ENCODE results near the gene RAB7B. TPM values are rescaled to one million over a fixed set of nuclear protein-coding genes. Genes with fewer than 3 reads are reported as not detected.

The RAB7B gene
- polyA plus RNA-seq, 1 donor = 9.2 TPM

DNA sequence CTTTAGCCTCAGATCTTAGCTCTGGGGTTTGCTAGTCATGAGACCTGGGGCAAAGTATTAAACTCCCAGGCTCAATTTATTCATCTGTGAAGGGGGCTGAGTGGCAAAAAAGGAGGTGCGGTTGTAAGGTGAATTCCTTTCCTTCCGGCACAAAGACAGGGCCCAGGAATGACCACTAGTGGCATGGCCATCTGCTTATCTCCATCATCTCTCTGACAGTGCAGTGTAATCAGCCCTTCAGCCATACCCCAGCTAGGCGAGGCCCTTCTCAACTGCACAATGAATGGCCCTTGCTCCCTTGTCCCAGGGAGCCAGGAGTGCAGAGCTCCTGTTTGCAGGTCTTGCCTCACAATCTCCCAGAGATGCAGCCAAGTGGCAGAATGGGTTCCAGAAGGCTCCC, 54.3 kb downstream of the RAB7B start:
- DNase-seq (ENCODE audit: low read depth) = no peak

DNA sequence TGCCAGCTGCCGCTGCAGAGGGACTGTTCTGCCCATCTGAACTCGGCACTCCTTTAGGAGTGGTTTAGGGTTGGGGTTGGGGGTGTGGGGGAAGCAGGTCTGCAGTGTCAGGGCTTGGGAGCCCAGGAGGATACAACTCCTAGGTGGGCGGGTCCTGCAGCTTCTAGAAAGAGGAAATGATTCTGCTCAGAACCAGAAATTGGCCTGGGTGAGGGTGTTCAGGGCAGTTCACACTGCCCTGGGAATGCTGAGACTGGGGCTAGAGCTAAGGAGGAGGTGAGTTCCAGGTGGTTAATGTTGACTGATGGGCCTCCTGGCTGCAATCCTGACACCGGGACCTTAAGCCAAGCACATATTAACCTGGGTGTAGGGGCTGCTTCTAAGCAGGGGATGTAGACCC, 55.2 kb downstream of the RAB7B start:
- DNase-seq (ENCODE audit: low read depth) = no peak

DNA sequence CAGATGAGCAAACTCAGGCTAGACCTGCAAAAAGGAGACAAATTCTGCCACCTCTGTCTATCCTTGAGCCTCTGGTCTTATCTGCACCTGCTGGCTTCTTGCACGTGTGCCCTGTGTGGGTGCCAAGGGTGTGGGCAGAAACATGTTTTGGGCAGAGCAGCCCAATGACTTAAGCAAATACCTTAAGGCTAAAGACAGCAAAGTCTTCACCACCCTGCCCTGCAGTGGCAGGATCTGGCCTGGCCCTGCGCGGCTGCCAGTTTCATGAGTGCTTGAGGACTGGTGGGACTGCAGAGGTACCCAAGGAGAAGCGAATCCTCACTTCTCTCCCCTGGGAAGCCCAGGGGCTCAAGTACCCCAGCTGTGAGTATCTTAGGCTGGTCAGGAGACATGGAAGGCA, 56.2 kb downstream of the RAB7B start:
- DNase-seq (ENCODE audit: low read depth) = no peak

- no peak for DNase-seq (ENCODE audit: low read depth)
Observed at GRCh38 chr1:205945069-205945468, 58.1 kb downstream of the RAB7B start.

DNA sequence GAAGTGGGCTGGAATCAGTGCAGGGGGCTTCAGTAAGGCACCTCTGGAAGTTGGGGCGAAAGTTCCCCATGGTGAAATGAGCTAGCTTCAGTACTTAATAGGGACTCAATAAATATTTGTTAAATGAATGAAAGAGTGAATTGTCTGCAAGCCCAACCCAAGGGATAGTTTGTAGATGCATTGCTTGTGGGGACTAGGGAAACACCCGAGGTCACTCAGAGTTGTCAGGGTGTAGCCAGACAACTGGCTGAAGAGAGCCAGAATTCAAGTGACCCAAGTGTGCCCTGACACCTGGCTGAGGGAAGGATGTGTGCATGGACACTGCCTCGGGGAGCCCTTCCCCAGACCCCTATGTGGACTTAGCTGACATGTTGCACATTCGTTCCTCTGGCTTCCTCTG, 58.7 kb downstream of the RAB7B start:
- no peak for DNase-seq (ENCODE audit: low read depth)

DNA sequence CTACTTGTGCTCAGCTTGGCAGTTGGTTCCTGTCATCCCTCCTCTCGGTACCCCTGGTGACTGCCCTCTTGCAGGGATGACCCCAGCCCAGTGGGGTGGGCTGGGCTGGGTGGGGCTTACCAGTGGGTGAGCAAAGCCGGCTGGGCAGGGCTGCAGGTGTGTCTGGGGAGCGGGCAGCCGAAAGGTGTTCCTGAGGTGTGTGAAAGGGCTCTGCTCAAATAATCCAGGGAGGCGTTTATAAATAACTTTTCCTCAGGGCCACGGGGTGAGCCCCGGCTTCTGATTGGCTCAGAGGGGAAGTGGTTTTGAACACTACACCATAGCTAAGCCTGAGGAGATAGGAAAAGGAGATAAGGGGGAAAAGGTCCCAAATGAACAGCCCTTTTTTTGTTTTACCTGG, 60.0 kb downstream of the RAB7B start, which contains the start of gene SLC26A9:
TSS of gene SLC26A9 (minus strand) at position 212 of the 400 bp plus-strand sequence. CDS start 7,636 bp downstream, outside the sequence.
- no peak for DNase-seq (ENCODE audit: low read depth)

- no peak for DNase-seq (ENCODE audit: low read depth)
Observed at GRCh38 chr1:205942631-205943159, 60.5 kb downstream of the RAB7B start.

GRCh38 chr1:205940710-205941109, 62.5 kb downstream of the RAB7B start:
- no peak for DNase-seq (ENCODE audit: low read depth)

DNA sequence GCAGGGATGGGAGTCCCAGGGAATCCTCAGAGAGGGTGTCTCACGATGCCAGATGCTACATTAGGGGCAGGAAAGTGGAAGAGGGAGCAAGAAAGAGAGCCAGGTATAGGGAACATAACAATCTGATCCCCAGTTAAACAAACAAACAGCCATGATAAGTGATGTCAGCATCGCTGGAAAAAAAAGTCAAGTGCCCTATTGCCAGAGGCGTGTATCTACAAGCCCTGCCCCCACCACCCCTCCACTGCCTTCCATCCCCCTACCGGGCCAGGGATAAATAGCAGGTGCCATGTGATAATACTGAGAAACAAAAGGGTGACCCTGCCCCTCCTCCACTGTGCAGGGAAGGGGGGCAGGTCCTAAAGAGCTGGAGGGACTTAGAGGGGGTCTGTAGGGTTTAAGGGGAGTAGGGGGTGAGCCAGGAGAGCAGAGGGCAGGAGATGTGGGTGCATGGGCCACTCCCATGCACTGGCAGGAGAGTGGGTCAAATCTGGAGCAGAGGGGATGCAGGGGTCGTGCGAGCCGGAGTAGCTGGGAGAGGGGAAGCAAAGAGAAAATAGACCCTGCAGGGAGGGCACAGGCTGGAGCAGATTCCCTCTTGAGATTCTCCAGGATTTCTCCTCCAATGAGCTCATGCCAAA, 63.4 kb downstream of the RAB7B start:
- no peak for DNase-seq (ENCODE audit: low read depth)

- no peak for DNase-seq (ENCODE audit: low read depth)
Observed at GRCh38 chr1:205938682-205939081, 64.5 kb downstream of the RAB7B start.

DNA sequence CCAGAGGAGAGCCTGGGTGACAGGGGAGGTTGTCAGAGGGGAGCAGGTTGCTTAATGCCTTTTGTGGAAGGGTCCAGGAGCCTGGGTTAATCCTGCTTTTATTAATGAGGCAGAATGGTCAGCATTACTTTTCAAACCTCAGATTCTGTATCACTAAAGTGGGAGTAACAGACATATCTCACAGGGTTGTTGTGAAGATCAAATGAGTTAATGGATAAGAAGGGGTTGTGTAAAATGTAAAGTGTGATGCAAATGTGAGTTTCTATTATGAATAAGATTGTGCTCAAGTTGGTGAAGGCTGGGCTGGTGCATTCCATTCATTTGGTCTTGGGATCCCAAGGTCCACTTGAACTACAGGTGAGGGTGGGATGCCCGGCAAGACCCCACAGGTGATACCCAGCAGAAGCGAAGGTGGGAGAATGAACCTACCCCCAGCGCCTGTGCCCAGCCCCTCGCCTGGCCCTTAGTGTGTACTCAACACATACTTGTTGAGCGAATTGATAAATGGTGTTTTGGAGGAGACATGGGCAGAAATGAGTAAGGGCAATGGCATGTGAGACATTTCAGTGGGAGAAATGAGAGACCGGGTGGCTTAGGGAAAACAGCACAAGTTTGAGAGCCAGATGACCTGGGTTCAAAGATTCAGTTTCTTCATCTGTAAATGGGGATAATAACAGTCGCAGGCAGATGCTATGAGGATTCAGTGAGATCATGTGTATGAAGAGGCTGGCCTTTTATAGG, 66.2 kb downstream of the RAB7B start:
- DNase-seq (ENCODE audit: low read depth) = no peak

DNA sequence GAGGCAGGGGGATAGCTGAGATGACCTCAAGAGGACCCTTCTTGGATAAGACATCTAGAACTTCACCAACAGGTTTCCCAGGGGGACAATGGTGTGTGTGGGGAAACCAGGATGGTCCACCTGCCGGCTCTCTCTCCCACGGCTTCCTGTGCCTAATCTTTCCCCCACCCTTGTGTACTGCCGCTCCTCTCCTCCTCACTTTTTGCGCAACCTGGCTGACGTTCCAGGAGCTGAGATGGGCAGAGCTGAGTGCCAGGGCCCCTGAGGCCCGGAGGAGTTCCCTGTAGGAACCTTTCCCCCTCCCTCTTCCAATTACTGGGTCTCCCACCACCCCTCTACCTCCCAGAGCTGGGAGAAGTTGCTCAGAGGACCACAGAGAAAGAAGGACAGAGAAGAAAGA, 66.9 kb downstream of the RAB7B start:
- DNase-seq (ENCODE audit: low read depth) = no peak

DNA sequence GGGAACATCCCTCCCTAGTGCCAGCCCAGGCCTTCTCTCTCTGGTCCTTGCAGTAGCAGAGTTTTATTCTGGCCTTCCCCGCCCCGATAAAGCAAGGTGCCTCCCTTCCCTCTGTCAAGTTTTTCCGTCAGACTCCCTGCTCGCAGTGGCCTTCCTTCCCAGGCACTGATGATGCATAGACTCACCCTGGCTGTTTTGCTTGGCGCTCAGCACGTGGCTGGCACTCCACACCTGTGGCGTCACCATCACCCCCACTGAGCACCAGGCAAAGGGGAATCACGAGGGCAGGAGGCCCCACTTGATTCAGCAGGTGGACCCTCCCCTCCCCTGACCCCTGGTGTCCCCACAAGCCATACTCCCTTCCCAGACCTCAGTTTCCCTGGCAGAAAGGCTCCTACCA, 67.3 kb downstream of the RAB7B start:
- no peak for DNase-seq (ENCODE audit: low read depth)

DNA sequence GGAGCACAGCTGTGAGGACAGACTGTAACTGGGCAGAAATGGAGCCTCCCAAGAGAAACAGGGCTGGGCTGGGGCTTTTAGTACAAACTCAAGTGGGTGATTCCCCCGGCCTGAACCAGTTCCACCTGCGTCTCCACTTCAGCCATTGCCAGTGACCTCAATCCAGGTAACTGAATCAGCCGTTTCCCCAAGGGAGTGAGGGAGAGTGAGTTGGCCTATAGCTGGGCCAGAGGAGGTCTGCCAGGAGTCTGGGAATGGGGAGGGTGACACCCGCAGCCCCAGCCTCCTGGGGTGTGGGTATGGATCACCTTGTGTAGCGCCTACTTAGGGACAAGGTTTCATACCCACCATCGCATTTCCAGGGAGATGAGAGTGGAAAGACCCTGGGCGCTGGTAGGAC, 68.4 kb downstream of the RAB7B start:
- DNase-seq (ENCODE audit: low read depth) = no peak

- no peak for DNase-seq (ENCODE audit: low read depth)
Observed at GRCh38 chr1:205933671-205934618, 69.2 kb downstream of the RAB7B start.

DNA sequence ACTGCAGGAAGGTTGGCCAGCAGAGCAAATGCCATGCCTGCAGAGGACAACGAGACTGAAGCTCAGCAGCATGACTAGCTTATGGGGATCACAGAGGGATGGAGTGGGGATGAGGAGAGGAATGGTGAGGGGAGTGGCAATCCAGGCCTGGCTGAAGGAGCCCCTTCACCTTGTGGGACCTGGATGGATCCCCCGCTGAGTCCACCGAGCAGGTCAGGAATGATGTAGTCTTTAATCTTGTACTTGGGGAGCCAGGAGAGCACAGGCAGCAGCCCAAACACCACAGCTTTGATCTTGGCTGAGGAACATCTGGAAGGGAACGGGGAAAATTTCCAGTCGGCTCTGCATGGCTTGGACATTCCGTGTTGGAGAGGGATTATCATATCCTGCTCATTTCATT, 70.4 kb downstream of the RAB7B start:
- DNase-seq (ENCODE audit: low read depth) = no peak

GRCh38 chr1:205930799-205931281, 72.4 kb downstream of the RAB7B start:
- DNase-seq (ENCODE audit: low read depth) = no peak

GRCh38 chr1:205930195-205930577, 73.0 kb downstream of the RAB7B start:
- DNase-seq (ENCODE audit: low read depth) = no peak

DNA sequence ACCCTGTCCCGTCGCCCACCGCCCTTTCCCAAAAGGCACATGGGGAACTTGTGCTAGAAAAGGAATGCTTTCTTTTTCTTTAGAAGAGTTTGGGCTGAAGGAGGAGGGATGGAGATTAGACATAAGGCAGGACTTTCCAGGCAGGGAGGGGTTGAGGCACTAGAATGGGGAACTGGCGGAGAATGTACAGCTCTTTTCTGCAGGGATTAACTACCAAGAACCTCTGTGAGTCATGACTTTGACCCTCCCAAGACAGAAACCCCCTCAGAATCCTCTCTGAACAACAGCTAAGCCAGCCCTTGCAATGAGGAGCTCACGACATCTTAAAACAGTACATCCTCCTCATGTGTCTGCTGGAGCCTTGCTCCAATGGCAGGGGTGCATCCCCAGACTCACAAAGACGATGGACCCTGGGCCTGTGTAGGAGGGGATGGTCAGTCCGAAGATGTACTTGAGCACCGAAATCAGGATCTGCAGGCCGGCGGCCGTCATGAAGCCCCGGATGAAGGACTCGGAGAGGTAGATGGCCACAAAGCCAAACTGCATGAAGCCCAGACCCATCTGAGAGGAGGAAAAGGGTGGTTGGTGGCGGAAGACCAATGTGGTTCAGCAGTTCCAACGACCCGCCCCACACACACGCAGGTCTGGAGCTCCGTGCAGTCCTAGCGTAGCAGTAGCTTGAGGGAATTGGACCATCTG, 73.5 kb downstream of the RAB7B start:
- no peak for DNase-seq (ENCODE audit: low read depth)

DNA sequence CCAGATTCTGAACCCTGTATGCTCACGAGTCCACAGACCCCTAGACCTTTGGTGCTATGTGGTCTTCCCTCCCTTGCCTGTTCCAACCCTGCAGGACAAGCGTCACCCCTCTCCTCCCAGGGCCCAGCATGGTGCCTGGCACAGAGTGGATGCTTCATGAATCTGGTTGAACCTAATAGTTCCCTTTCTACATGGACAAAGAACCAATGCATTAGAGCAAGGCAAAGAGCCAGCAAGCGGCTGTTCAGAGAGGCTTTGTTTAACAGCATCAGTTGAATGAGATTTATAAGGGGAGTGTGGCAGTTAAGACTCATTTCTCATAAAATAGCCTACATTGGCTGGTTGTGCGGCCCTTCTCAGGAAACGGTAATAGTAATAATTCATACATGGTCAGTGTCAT, 74.9 kb downstream of the RAB7B start:
- DNase-seq (ENCODE audit: low read depth) = no peak

DNA sequence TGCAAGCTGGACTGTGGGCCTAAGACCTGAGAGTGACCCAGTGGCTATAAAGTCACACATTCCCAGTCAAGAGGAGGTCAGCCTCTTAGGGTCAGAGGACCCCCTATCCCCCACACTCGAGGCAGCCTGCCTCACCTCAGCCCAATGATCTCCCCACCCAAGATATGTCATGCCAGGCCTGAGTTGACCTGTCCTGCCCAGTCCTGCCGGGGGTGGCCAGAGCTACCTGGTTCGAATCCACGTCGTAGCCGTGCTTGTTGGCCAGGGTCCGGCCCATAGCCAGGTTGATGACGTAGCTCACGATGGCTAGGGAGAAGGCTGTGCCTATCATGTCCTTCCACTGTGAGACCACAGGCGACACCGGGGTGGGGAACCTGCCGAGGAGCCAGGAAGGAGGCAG, 75.5 kb downstream of the RAB7B start:
- DNase-seq (ENCODE audit: low read depth) = no peak
